Measurements from ENCODE around the gene ADAT2.

Gene ADAT2

GRCh38 chr6:143400258-143401067 lies 50.0 kb downstream of the ADAT2 start:
- in situ Hi-C loops (cut with HindIII; ENCODE audit: low sequenced_read_pairs), result no loop called here
- H3K4me3 ChIP-seq (ENCODE audit: low read depth, low read length), result no peak overlapping the region
- TF ChIP-seq CTCF (IDR thresholded peaks at IDR 0.05; ENCODE audit: low read depth, low read length), result no peak
- no peak for DNase-seq (ENCODE audit: low read depth, low spot score)

GRCh38 chr6:143399775-143400174 lies 50.7 kb downstream of the ADAT2 start:
- in situ Hi-C loops (cut with HindIII; ENCODE audit: low sequenced_read_pairs), result no loop called here
- TF ChIP-seq CTCF (IDR thresholded peaks at IDR 0.05; ENCODE audit: low read depth, low read length), result no peak
- H3K4me3 ChIP-seq (ENCODE audit: low read depth, low read length), result no peak overlapping the region
- no peak for DNase-seq (ENCODE audit: low read depth, low spot score)

GRCh38 chr6:143399176-143399575 lies 51.3 kb downstream of the ADAT2 start:
- H3K4me3 ChIP-seq (ENCODE audit: low read depth, low read length), result no peak overlapping the region
- in situ Hi-C loops (cut with HindIII; ENCODE audit: low sequenced_read_pairs), result no loop called here
- DNase-seq (ENCODE audit: low read depth, low spot score), result no peak
- TF ChIP-seq CTCF (IDR thresholded peaks at IDR 0.05; ENCODE audit: low read depth, low read length), result no peak

- no peak for TF ChIP-seq CTCF (IDR thresholded peaks at IDR 0.05; ENCODE audit: low read depth, low read length)
- H3K4me3 ChIP-seq (ENCODE audit: low read depth, low read length), result no peak overlapping the region
- in situ Hi-C loops (cut with HindIII; ENCODE audit: low sequenced_read_pairs), result no loop called here
- peak; percentile 92 for DNase-seq (ENCODE audit: low read depth, low spot score)
Observed at GRCh38 chr6:143397227-143398222, 53.0 kb downstream of the ADAT2 start.

- in situ Hi-C loops (cut with HindIII; ENCODE audit: low sequenced_read_pairs), result no loop called here
- no peak overlapping the region for H3K4me3 ChIP-seq (ENCODE audit: low read depth, low read length)
- TF ChIP-seq CTCF (IDR thresholded peaks at IDR 0.05; ENCODE audit: low read depth, low read length), result no peak
Observed at GRCh38 chr6:143396497-143397226, 53.8 kb downstream of the ADAT2 start.

GRCh38 chr6:143395699-143396098 lies 54.8 kb downstream of the ADAT2 start:
- DNase-seq (ENCODE audit: low read depth, low spot score), result no peak
- H3K4me3 ChIP-seq (ENCODE audit: low read depth, low read length), result no peak overlapping the region
- TF ChIP-seq CTCF (IDR thresholded peaks at IDR 0.05; ENCODE audit: low read depth, low read length), result no peak
- in situ Hi-C loops (cut with HindIII; ENCODE audit: low sequenced_read_pairs), result no loop called here

More at GRCh38 chr6:143396497-143397226, 53.8 kb downstream of the ADAT2 start:
- DNase-seq (ENCODE audit: low read depth, low spot score), result peak; percentile 18

Measured in astrocyte of the spinal cord (primary cell).